Activated CD8-positive, alpha-beta memory T cell treated with anti-CD3 and anti-CD28 coated beads for 48 hours (primary cell): ENCODE measurements around the gene CEMIP.
A peak's percentile ranks its signal among the peaks of the same experiment; 100 is the strongest.

Experiments
- DNase-seq, 3 experiments: peaks; one replicate each; pipeline ENCODE4 v3.0.0-alpha.2; 2020; ENCODE audit warnings: low read depth in 2 of 3, low spot score in 2 of 3

CEMIP gene

GRCh38 chr15:80880086-80880485 lies 100.9 kb downstream of the CEMIP start:
- no peak for DNase-seq

- no peak for DNase-seq
Observed at GRCh38 chr15:80883641-80884040, 104.5 kb downstream of the CEMIP start.

- DNase-seq: no peak
Observed at GRCh38 chr15:80885016-80885579, 105.9 kb downstream of the CEMIP start.

- no peak for DNase-seq
Observed at GRCh38 chr15:80887148-80887547, 108.0 kb downstream of the CEMIP start.

GRCh38 chr15:80888846-80889245 lies 109.7 kb downstream of the CEMIP start:
- no peak for DNase-seq

GRCh38 chr15:80890341-80891005 lies 111.3 kb downstream of the CEMIP start:
- no peak for DNase-seq

- no peak for DNase-seq
Observed at GRCh38 chr15:80891006-80891405, 111.8 kb downstream of the CEMIP start.

- DNase-seq: no peak
Observed at GRCh38 chr15:80892414-80892813, 113.2 kb downstream of the CEMIP start.

- DNase-seq: no peak
Observed at GRCh38 chr15:80893777-80894176, 114.6 kb downstream of the CEMIP start.

GRCh38 chr15:80895091-80895490 lies 115.9 kb downstream of the CEMIP start:
- no peak for DNase-seq

- DNase-seq: no peak
Observed at GRCh38 chr15:80895965-80896364, 116.8 kb downstream of the CEMIP start.

- DNase-seq: no peak
Observed at GRCh38 chr15:80898040-80898439, 118.9 kb downstream of the CEMIP start.

- DNase-seq: no peak
Observed at GRCh38 chr15:80902298-80902801, 123.2 kb downstream of the CEMIP start.

- DNase-seq: no peak
Observed at GRCh38 chr15:80904998-80905397, 125.8 kb downstream of the CEMIP start.

- no peak for DNase-seq
Observed at GRCh38 chr15:80906159-80906766, 127.1 kb downstream of the CEMIP start.

GRCh38 chr15:80911821-80912220 lies 132.7 kb downstream of the CEMIP start:
- no peak for DNase-seq

- no peak for DNase-seq
Observed at GRCh38 chr15:80912673-80913072, 133.5 kb downstream of the CEMIP start.

- DNase-seq: no peak
Observed at GRCh38 chr15:80913541-80913940, 134.4 kb downstream of the CEMIP start.

- DNase-seq: no peak
Observed at GRCh38 chr15:80915472-80915871, 136.3 kb downstream of the CEMIP start.

GRCh38 chr15:80916056-80916455 lies 136.9 kb downstream of the CEMIP start:
- DNase-seq: no peak

- DNase-seq: no peak
Observed at GRCh38 chr15:80918196-80918783, 139.1 kb downstream of the CEMIP start.

GRCh38 chr15:80920271-80920699 lies 141.1 kb downstream of the CEMIP start:
- DNase-seq: peak; percentile 6 to 13 (median 8)
